IMR-90 (cell line): ENCODE data around the gene RPH3AL. TPM values are rescaled to one million over a fixed set of nuclear protein-coding genes. Genes with fewer than 3 reads are reported as not detected.

Experiments used
- ATAC-seq: fragments of 200-7000 bp; cut with Tn5 transposase; 2 replicates; pipeline ENCODE4 v1.9.1; 2020; ENCODE audit warnings: low read depth, mild to moderate bottlenecking, moderate library complexity
- BruUV-seq: library from RNA; stranded (reverse); fragments of 400-500 nt; replicated peaks from 2 replicates; lab custom pipeline; 2021; lab: Mats Ljungman, UMichigan
- CTCF ChIA-PET: fragments of 300-600 bp; formaldehyde crosslinking; extraction: SDS; loops from one replicate; lab custom pipeline; 2021; ENCODE audit warnings: antibody characterized with exemption; lab: Yijun Ruan, JAX
- POLR2A ChIA-PET: fragments of 300-600 bp; sonication (Branson Sonifier 250); formaldehyde crosslinking; loops from one replicate; lab custom pipeline; 2022; ENCODE audit warnings: antibody characterized with exemption; ENCODE audit not compliant: unreplicated experiment; lab: Charles Lee
- DNase-seq: peaks from one replicate; pipeline ENCODE4 v3.0.0; 2013
- H2AFZ ChIP-seq: replicated peaks from 2 replicates; pipeline ENCODE3; 2013; ENCODE audit warnings: low read length, mild to moderate bottlenecking; ENCODE audit not compliant: poor library complexity
- H2AK5ac ChIP-seq: 2 replicates; pipeline ENCODE4 v1.6.1; 2013; ENCODE audit warnings: low read depth, low read length, inconsistent platforms
- H2AK9ac ChIP-seq: replicated peaks from 2 replicates; pipeline ENCODE3; 2013; ENCODE audit warnings: mild to moderate bottlenecking, low read depth, low read length, moderate library complexity; ENCODE audit not compliant: poor library complexity
- H2BK120ac ChIP-seq: 2 replicates; pipeline ENCODE4 v1.6.1; 2013; ENCODE audit warnings: low read depth, low read length, inconsistent platforms
- H2BK15ac ChIP-seq: 3 replicates; pipeline ENCODE4 v1.6.1; 2013; ENCODE audit warnings: low read depth, low read length, inconsistent platforms
- H2BK20ac ChIP-seq: 2 replicates; pipeline ENCODE4 v1.6.1; 2013; ENCODE audit warnings: low read depth, mild to moderate bottlenecking, inconsistent platforms, low read length, moderate library complexity
- H2BK5ac ChIP-seq: 2 replicates; pipeline ENCODE4 v1.6.1; 2013; ENCODE audit warnings: mild to moderate bottlenecking, low read depth, low read length, inconsistent platforms; ENCODE audit not compliant: poor library complexity, severe bottlenecking
- H3K14ac ChIP-seq: replicated peaks from 2 replicates; pipeline ENCODE4 v1.6.1; 2013; ENCODE audit warnings: low read depth, low read length, inconsistent platforms
- H3K18ac ChIP-seq: 2 replicates; pipeline ENCODE4 v1.6.1; 2013; ENCODE audit warnings: low read depth, low read length, control low read depth
- H3K23ac ChIP-seq: 2 replicates; pipeline ENCODE4 v1.6.1; 2013; ENCODE audit warnings: low read depth, low read length, inconsistent platforms
- H3K27ac ChIP-seq: 2 replicates; pipeline ENCODE4 v1.5.1; 2013; ENCODE audit warnings: mild to moderate bottlenecking, control low read depth, low read length; ENCODE audit not compliant: insufficient read depth
- H3K27me3 ChIP-seq: 2 replicates; pipeline ENCODE4 v1.6.1; 2013; ENCODE audit warnings: low read length; ENCODE audit not compliant: control insufficient read depth, insufficient read depth
- H3K36me3 ChIP-seq: 2 replicates; pipeline ENCODE4 v1.6.1; 2013; ENCODE audit warnings: low read length, mixed read lengths; ENCODE audit not compliant: control insufficient read depth, insufficient read depth
- H3K4ac ChIP-seq: 2 replicates; pipeline ENCODE4 v1.6.1; 2013; ENCODE audit warnings: low read depth, low read length, inconsistent platforms
- H3K4me1 ChIP-seq: 2 replicates; pipeline ENCODE4 v1.6.1; 2013; ENCODE audit warnings: low read length, mixed read lengths; ENCODE audit not compliant: control insufficient read depth, insufficient read depth
- H3K4me2 ChIP-seq: 2 replicates; pipeline ENCODE4 v1.6.1; 2013; ENCODE audit warnings: low read depth, mild to moderate bottlenecking, control low read depth, low read length, moderate library complexity
- H3K4me3 ChIP-seq: 2 replicates; pipeline ENCODE4 v1.5.1; 2013; ENCODE audit warnings: low read depth, mild to moderate bottlenecking, control low read depth, low read length, moderate library complexity; ENCODE audit not compliant: insufficient read depth
- H3K56ac ChIP-seq: 2 replicates; pipeline ENCODE4 v1.6.1; 2013; ENCODE audit warnings: low read length, inconsistent platforms; ENCODE audit not compliant: insufficient read depth; ENCODE audit errors: extremely low read depth
- H3K79me1 ChIP-seq, 2 experiments: 2 replicates each; pipeline ENCODE4 v1.6.1; 2013; ENCODE audit warnings: low read length in 2 of 2, inconsistent platforms in 1 of 2, low read depth in 1 of 2
- H3K9ac ChIP-seq: 2 replicates; pipeline ENCODE4 v1.6.1; 2013; ENCODE audit warnings: low read depth, low read length, control low read depth
- H3K9me1 ChIP-seq: 2 replicates; pipeline ENCODE4 v1.6.1; 2013; ENCODE audit warnings: low read length, inconsistent platforms; ENCODE audit not compliant: insufficient read depth
- H3K9me3 ChIP-seq: 2 replicates; pipeline ENCODE4 v1.6.1; 2013; ENCODE audit warnings: low read length; ENCODE audit not compliant: control insufficient read depth, insufficient read depth
- H4K20me1 ChIP-seq: 2 replicates; pipeline ENCODE4 v1.6.1; 2013; ENCODE audit warnings: low read length, inconsistent platforms; ENCODE audit not compliant: insufficient read depth
- H4K5ac ChIP-seq: 2 replicates; pipeline ENCODE4 v1.6.1; 2013; ENCODE audit warnings: mild to moderate bottlenecking, low read depth, low read length, control low read depth
- H4K8ac ChIP-seq, 2 experiments: 2 replicates each; pipeline ENCODE4 v1.6.1; 2013; ENCODE audit warnings: low read depth in 2 of 2, low read length in 2 of 2, control low read depth in 1 of 2, inconsistent platforms in 1 of 2
- H4K91ac ChIP-seq: 2 replicates; pipeline ENCODE4 v1.6.1; 2013; ENCODE audit warnings: low read depth, low read length, inconsistent platforms; ENCODE audit not compliant: insufficient read depth
- CEBPB ChIP-seq: IDR thresholded peaks from 2 replicates; pipeline ENCODE4 v1.6.1; 2012; ENCODE audit warnings: low read depth, low read length, improper control_type of control experiment
- CHD1 ChIP-seq: IDR thresholded peaks from 2 replicates; pipeline ENCODE4 v1.6.1; 2012; ENCODE audit warnings: low read depth, low read length, improper control_type of control experiment
- FOS ChIP-seq: fragments of 150-350 bp; IDR thresholded peaks from 2 replicates; pipeline ENCODE4 v1.6.1; 2016; ENCODE audit warnings: low read depth, low read length
- MAFK ChIP-seq: IDR thresholded peaks from 2 replicates; pipeline ENCODE4 v1.6.1; 2012; ENCODE audit warnings: low read depth, low read length, improper control_type of control experiment
- MAZ ChIP-seq: IDR thresholded peaks from 2 replicates; pipeline ENCODE4 v1.6.1; 2012; ENCODE audit warnings: low read depth, mild to moderate bottlenecking, low read length, improper control_type of control experiment, moderate library complexity, borderline replicate concordance
- MXI1 ChIP-seq: IDR thresholded peaks from 2 replicates; pipeline ENCODE4 v1.6.1; 2012; ENCODE audit warnings: low read depth, mild to moderate bottlenecking, low read length, moderate library complexity, borderline replicate concordance
- NFE2L2 ChIP-seq: fragments of 150-350 bp; IDR thresholded peaks from 2 replicates; pipeline ENCODE4 v1.6.1; 2016; ENCODE audit warnings: low read depth, mild to moderate bottlenecking, low read length
- POLR2A ChIP-seq: IDR thresholded peaks from 2 replicates; pipeline ENCODE4 v1.6.1; 2012; ENCODE audit warnings: mild to moderate bottlenecking, low read depth, low read length
- RAD21 ChIP-seq: IDR thresholded peaks from 2 replicates; pipeline ENCODE4 v1.6.1; 2012; ENCODE audit warnings: low read length, improper control_type of control experiment
- RCOR1 ChIP-seq: IDR thresholded peaks from 2 replicates; pipeline ENCODE4 v1.6.1; 2012; ENCODE audit warnings: mild to moderate bottlenecking, low read length, improper control_type of control experiment; ENCODE audit not compliant: insufficient replicate concordance
- RFX5 ChIP-seq: IDR thresholded peaks from 2 replicates; pipeline ENCODE4 v1.8.0; 2012; ENCODE audit warnings: low read depth, mild to moderate bottlenecking, low read length, moderate library complexity
- SMC3 ChIP-seq: fragments of 150-350 bp; IDR thresholded peaks from 2 replicates; pipeline ENCODE4 v1.6.1; 2016; ENCODE audit warnings: low read depth, mild to moderate bottlenecking, antibody characterized with exemption, low read length, moderate library complexity
- WGBS, 2 experiments: methylation state at CpG; one replicate each; pipeline versions ENCODE4 v1.1.5 to v1.1.7; 2013; ENCODE audit warnings: missing lambda C conversion rate in 2 of 2; ENCODE audit not compliant: insufficient read length in 1 of 2; ENCODE audit errors: extremely low coverage in 2 of 2; 5-methylcytosine and 5-hydroxymethylcytosine counted together
- dilution Hi-C: fragments of 300-500 bp; cut with HindIII; formaldehyde crosslinking; loops from one replicate; pipeline ENCODE4 v1.14.3; 2018; ENCODE audit warnings: low sequenced_read_pairs; ENCODE audit not compliant: unreplicated experiment
- in situ Hi-C: fragments of 300-500 bp; cut with MboI; formaldehyde crosslinking; loops from 3 replicates; pipeline ENCODE4 v1.14.3; 2019; ENCODE audit warnings: low sequenced_read_pairs, inconsistent platforms, mixed read lengths
- intact Hi-C: fragments of 100-400 bp; cut with micrococcal nuclease; formaldehyde crosslinking; loops from 2 replicates; pipeline ENCODE4 v1.10.0; 2022
- polyA plus RNA-seq, 3 experiments: library from polyadenylated mRNA; depleted of rRNA; stranded (reverse); fragments of >200 nt; gene quantifications; 2 replicates each; pipeline ENCODE4 v1.2.3, GENCODE V29; 2012; ENCODE audit warnings: low replicate concordance in 1 of 3
- total RNA-seq: library from RNA; depleted of rRNA; stranded (reverse); fragments of >200 nt; gene quantifications from 2 replicates; pipeline ENCODE4 v1.2.3, GENCODE V29; 2012
- TF ChIP-seq, protein P1 (sequence below): conservative IDR thresholded peaks from 2 replicates; pipeline ENCODE4 v1.5.1; 2012; ENCODE audit warnings: mild to moderate bottlenecking, low read depth, low read length, improper control_type of control experiment
- TF ChIP-seq, protein P2 (sequence below): fragments of 150-350 bp; IDR thresholded peaks from 2 replicates; pipeline ENCODE4 v1.6.1; 2017; ENCODE audit warnings: mild to moderate bottlenecking, antibody characterized with exemption, low read length, low read depth

The RPH3AL gene
- total and polyA plus RNA-seq, 2 of the 4 experiments (the other 2 are of a cell fraction): 1.8 to 2.5 TPM

DNA sequence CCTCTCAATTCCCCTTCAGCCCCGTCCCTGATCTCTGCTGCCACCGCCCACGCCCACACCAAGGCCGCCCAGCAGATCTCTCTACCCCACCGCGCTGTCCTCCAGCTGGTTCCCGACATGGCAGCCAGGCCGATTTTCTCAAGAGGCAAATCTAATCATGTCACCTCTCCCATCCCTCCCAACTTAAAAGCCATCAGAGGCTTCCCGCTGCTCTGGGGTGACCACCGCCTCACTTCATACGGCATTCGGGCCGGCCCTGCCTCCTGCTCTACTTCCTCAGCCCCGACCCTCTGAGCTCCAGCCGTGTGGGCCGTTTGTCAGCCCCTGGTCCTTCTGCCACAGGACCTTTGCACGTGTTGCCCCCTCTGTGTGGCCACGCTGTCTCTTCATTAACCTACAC, 63.2 kb downstream of the RPH3AL start:
- Histone ChIP-seq H2BK5ac (no peak overlapping the region), H3K14ac (no peak overlapping the region), H2AK5ac (no peak overlapping the region), H3K9me3 (no peaks in the 10 kb centered on the region), H3K23ac (no peak overlapping the region), H3K27me3 (peaks cover 23% of the 10 kb centered on the region; the same call in 1 of the 2 replicates), H4K20me1 (no peaks in the 10 kb centered on the region), H2BK15ac (no peak overlapping the region), H2BK120ac (no peak overlapping the region), H3K9ac (no peak overlapping the region), H3K4me1 (no peaks in the 10 kb centered on the region), H2AFZ (no peak overlapping the region), H2AK9ac (no peak overlapping the region), H3K4me3 (no peak overlapping the region), H4K8ac (no peak overlapping the region), H3K4me2 (no peak overlapping the region), H3K56ac (no peak overlapping the region), H3K9me1 (no peaks in the 10 kb centered on the region), H3K27ac (no peak overlapping the region), H3K4ac (no peak overlapping the region), H2BK20ac (no peak overlapping the region), H3K18ac (no peak overlapping the region), H4K91ac (no peak overlapping the region), H3K79me1 (no peaks in the 10 kb centered on the region), H4K5ac (no peak overlapping the region), H3K36me3 (no peaks in the 10 kb centered on the region)
- in situ Hi-C loops: no loop called here
- ChIA-PET POLR2A (no interaction called here), CTCF (no interaction called here)
- ATAC-seq (no peak), DNase-seq (no peak)
- intact Hi-C loops: no loop called here
- BruUV-seq: no TSS peak
- no peak for TF ChIP-seq FOS
- TF ChIP-seq MXI1: no peak
- TF ChIP-seq SMC3: no peak
- no peak for TF ChIP-seq MAZ
- TF ChIP-seq RAD21: no peak
- no peak for TF ChIP-seq RFX5
- TF ChIP-seq POLR2A: no peak
- no peak for TF ChIP-seq CHD1
- no peak for TF ChIP-seq CEBPB
- no peak for TF ChIP-seq NFE2L2
- TF ChIP-seq, protein P1, sequence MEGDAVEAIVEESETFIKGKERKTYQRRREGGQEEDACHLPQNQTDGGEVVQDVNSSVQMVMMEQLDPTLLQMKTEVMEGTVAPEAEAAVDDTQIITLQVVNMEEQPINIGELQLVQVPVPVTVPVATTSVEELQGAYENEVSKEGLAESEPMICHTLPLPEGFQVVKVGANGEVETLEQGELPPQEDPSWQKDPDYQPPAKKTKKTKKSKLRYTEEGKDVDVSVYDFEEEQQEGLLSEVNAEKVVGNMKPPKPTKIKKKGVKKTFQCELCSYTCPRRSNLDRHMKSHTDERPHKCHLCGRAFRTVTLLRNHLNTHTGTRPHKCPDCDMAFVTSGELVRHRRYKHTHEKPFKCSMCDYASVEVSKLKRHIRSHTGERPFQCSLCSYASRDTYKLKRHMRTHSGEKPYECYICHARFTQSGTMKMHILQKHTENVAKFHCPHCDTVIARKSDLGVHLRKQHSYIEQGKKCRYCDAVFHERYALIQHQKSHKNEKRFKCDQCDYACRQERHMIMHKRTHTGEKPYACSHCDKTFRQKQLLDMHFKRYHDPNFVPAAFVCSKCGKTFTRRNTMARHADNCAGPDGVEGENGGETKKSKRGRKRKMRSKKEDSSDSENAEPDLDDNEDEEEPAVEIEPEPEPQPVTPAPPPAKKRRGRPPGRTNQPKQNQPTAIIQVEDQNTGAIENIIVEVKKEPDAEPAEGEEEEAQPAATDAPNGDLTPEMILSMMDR: no peak
- TF ChIP-seq, protein P2, sequence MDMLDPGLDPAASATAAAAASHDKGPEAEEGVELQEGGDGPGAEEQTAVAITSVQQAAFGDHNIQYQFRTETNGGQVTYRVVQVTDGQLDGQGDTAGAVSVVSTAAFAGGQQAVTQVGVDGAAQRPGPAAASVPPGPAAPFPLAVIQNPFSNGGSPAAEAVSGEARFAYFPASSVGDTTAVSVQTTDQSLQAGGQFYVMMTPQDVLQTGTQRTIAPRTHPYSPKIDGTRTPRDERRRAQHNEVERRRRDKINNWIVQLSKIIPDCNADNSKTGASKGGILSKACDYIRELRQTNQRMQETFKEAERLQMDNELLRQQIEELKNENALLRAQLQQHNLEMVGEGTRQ: no peak
- TF ChIP-seq RCOR1: no peak
- no peak for TF ChIP-seq MAFK
- dilution Hi-C loops: no loop called here
- WGBS, 2 experiments: 77% methylated on average over 13 of the region's 18 CpGs; no CpG with 5 or more reads in 1 of the 2 experiments
